ENCODE results near the gene SGPP1. TPM values are rescaled to one million over a fixed set of nuclear protein-coding genes. Genes with fewer than 3 reads are reported as not detected.

Gene SGPP1
- total RNA-seq, 1 experiment from 2014 or later: 5.5 TPM

DNA sequence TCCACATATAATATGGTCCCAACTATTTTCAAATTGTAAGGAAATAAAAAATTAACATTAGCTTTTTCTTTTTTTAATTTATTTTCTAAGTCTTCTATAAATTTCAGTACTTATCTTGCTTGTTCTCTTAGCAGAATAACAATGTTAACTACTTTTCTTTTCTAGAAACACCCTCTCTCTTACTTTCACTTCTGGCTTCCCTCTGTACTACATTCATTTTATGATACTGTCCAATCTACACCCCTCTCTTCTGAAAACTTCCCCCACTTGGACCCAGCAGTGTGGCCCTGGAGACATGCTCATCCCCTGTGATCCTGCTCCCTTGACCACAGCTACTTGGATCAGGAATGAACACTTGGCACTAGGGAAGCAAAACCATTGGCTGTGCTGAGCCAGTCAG, 15.7 kb downstream of the SGPP1 start:
- H3K18ac ChIP-seq (ENCODE audit: insufficient read length, low read depth, low read length): no peak overlapping the region
- H3K56ac ChIP-seq (ENCODE audit: insufficient read length, low read depth, low read length): no peak overlapping the region
- H3K4ac ChIP-seq (ENCODE audit: low read depth, low read length): no peak overlapping the region
- H3K79me2 ChIP-seq (ENCODE audit: insufficient read depth, low read length): no peaks in the 10 kb centered on the region
- H3K36me3 Mint-ChIP-seq (ENCODE audit: insufficient read depth in 1 of 3, low read depth in 3 of 3): peaks cover 5 to 15% (median 11%) of the 10 kb centered on the region in 3 experiments; a peak in 6 of 7 replicates
- no peak overlapping the region for H3K4me2 ChIP-seq (ENCODE audit: insufficient read depth, insufficient read length, low read length)
- peaks cover 8 to 11% of the 10 kb centered on the region in 2 experiments; a peak in 4 of 5 replicates for H3K9me3 Mint-ChIP-seq
- H3K23me2 ChIP-seq (ENCODE audit: insufficient read length, low read depth, low read length, poor library complexity, severe bottlenecking): no peaks in the 10 kb centered on the region
- no peak for DNase-seq
- H3K27ac ChIP-seq (ENCODE audit: insufficient read length, low read depth, low read length): no peak overlapping the region
- no peak overlapping the region for H2BK12ac ChIP-seq (ENCODE audit: insufficient read length, low read depth, low read length)
- no peak overlapping the region for H3K4me3 Mint-ChIP-seq
- H3K4me1 ChIP-seq (ENCODE audit: insufficient read depth, low read length): no peaks in the 10 kb centered on the region
- no peak overlapping the region for H2BK20ac ChIP-seq (ENCODE audit: low read depth, low read length, poor library complexity, severe bottlenecking)
- H4K20me1 ChIP-seq (ENCODE audit: control insufficient read depth, insufficient read depth, insufficient read length): no peaks in the 10 kb centered on the region
- H2BK5ac ChIP-seq (ENCODE audit: insufficient read length, low read length): no peak overlapping the region
- H4K5ac ChIP-seq (ENCODE audit: insufficient read length, low read depth, low read length): no peak overlapping the region
- H3K9me3 ChIP-seq (ENCODE audit: control insufficient read depth, low read depth, low read length): no peaks in the 10 kb centered on the region
- no peak overlapping the region for H3T11ph ChIP-seq (ENCODE audit: low read length)
- no peak overlapping the region for H2AK5ac ChIP-seq (ENCODE audit: insufficient read length, low read length)
- H4K91ac ChIP-seq (ENCODE audit: insufficient read length, low read depth, low read length): no peak overlapping the region
- no peak overlapping the region for H4K8ac ChIP-seq (replicated peaks; ENCODE audit: insufficient read length, low read depth, low read length)
- no peak overlapping the region for H3K14ac ChIP-seq (ENCODE audit: insufficient read depth, low read length)
- H2AFZ ChIP-seq (ENCODE audit: low read length): no peak overlapping the region
- H3K9ac ChIP-seq (ENCODE audit: extremely low read depth, insufficient read length, low read length): no peak overlapping the region
- H3K27me3 Mint-ChIP-seq (ENCODE audit: low read depth): no peaks in the 10 kb centered on the region
- TF ChIP-seq, protein P1, sequence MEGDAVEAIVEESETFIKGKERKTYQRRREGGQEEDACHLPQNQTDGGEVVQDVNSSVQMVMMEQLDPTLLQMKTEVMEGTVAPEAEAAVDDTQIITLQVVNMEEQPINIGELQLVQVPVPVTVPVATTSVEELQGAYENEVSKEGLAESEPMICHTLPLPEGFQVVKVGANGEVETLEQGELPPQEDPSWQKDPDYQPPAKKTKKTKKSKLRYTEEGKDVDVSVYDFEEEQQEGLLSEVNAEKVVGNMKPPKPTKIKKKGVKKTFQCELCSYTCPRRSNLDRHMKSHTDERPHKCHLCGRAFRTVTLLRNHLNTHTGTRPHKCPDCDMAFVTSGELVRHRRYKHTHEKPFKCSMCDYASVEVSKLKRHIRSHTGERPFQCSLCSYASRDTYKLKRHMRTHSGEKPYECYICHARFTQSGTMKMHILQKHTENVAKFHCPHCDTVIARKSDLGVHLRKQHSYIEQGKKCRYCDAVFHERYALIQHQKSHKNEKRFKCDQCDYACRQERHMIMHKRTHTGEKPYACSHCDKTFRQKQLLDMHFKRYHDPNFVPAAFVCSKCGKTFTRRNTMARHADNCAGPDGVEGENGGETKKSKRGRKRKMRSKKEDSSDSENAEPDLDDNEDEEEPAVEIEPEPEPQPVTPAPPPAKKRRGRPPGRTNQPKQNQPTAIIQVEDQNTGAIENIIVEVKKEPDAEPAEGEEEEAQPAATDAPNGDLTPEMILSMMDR (conservative IDR thresholded peaks at IDR 0.05): no peak
- H3K4me1 Mint-ChIP-seq: peaks cover 2% of the 10 kb centered on the region in 2 experiments; a peak in 2 of 4 replicates
- no peak overlapping the region for H3K23ac ChIP-seq (ENCODE audit: insufficient read length, low read depth, low read length)
- no peak overlapping the region for H2BK120ac ChIP-seq (ENCODE audit: low read depth, low read length, poor library complexity, severe bottlenecking)
- no peak overlapping the region for H2BK15ac ChIP-seq (ENCODE audit: low read depth, low read length)
- no peaks in the 10 kb centered on the region for H3K79me1 ChIP-seq (ENCODE audit: insufficient read depth, low read depth, low read length, poor library complexity, severe bottlenecking)
- no peaks in the 10 kb centered on the region for H3K27me3 ChIP-seq (ENCODE audit: insufficient read depth, low read length)
- no peak overlapping the region; a peak in 1 of 7 replicates for H3K27ac Mint-ChIP-seq

Data from H9 (cell line).